ENCODE measurements around the gene SEC61G. TPM values are rescaled to one million over a fixed set of nuclear protein-coding genes. Genes with fewer than 3 reads are reported as not detected.

The SEC61G gene
- 461 and 470 TPM in 2 replicates for polyA plus RNA-seq

GRCh38 chr7:54758702-54759592 is at the start of gene SEC61G:
Gene SEC61G, minus strand, starts transcription at chr7:54759211. Its CDS starts 1,623 bp downstream, at chr7:54757588.

Other genes with a start within 250 kb of the SEC61G start
- 1.7 and 5.5 TPM in 2 replicates for gene VSTM2A, start 216.8 kb downstream of the SEC61G start, polyA plus RNA-seq